ENCODE results near the gene SSBP2.

Gene SSBP2

GRCh38 chr5:81397176-81397575 is 353.7 kb downstream of the SSBP2 start:
- TF ChIP-seq CTCF (IDR thresholded peaks at IDR 0.05; ENCODE audit: extremely low read depth, insufficient read depth, missing control alignments), result no peak
- in situ Hi-C loops (cut with MboI; ENCODE audit: low pct_unique_long_range_greater_than_20kb, low sequenced_read_pairs, unreplicated experiment), result no loop called here
- DNase-seq (ENCODE audit: low spot score), result no peak

DNA sequence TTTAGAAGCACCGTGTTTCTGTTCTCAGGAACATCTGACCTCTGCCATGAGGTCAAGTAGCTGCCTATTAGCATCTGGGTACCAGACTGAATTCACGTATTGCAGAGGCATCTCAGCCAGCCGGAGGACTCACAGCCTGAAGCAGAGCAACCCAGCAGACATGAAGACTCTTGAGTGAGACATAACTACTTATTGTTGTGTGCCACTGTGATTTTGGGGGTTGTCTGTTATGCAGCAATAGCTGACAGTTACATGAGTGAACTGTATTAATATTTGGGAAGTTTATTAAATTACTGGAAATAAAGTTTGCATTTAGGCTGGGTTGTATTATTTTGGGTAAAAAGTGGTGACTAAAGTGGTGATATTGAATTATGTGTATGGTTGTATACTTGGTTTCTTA is 355.6 kb downstream of the SSBP2 start:
- no peak for DNase-seq (ENCODE audit: low spot score)
- in situ Hi-C loops (cut with MboI; ENCODE audit: low pct_unique_long_range_greater_than_20kb, low sequenced_read_pairs, unreplicated experiment), result no loop called here
- TF ChIP-seq CTCF (IDR thresholded peaks at IDR 0.05; ENCODE audit: extremely low read depth, insufficient read depth, missing control alignments), result no peak

DNA sequence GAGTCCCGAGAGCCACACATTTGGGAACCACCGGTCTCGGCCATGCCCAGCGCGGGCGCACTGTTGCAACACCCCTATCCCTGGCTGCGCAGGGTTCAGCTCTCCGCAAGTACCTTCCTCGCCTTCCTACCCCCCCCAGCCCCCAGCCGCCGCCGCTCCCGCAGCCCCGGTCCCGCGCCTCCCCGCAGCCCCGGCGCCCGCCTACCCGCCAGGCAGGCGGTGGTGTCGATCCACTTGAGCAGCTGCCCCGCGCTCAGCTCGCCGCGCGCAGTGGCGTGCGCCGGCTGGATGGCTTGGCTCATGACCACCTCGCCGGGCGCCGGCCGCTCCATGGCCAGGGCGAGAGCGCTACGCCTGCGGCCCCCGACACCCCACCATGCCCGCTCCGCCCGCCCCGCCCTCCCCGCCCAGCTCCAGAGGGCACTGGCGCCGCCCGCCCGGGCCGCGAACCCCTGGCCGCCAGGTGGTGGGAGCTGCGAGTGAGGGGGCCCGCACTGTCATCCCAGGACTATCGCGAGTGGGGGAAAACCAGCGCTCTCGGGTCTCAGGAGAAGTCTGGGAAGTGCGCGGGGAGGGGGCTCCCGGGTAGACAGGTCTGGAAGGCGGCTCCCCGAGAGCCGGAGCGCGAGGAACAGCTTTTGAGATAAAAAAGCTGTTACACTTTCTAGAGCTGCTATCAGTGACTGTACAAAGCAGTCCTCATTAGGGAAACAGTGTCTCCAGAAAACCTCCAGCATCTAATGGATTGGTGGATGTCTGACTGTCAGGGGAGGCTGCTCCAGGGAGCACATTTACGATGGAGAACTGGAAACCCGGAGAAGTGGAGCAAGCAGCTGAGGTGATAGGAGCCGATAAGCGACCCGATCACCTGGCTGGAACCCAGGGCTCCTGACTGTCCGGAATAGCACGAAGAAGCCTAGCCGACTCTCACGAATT is 356.8 kb downstream of the SSBP2 start, which contains the start of gene ACOT12:
Gene ACOT12, minus strand, starts transcription at position 352 of the 936 bp plus-strand sequence. Its CDS starts 20 bp downstream, at position 332.
- TF ChIP-seq CTCF (IDR thresholded peaks at IDR 0.05; ENCODE audit: extremely low read depth, insufficient read depth, missing control alignments), result no peak
- in situ Hi-C loops (cut with MboI; ENCODE audit: low pct_unique_long_range_greater_than_20kb, low sequenced_read_pairs, unreplicated experiment), result no loop called here
- no peak for DNase-seq (ENCODE audit: low spot score)

DNA sequence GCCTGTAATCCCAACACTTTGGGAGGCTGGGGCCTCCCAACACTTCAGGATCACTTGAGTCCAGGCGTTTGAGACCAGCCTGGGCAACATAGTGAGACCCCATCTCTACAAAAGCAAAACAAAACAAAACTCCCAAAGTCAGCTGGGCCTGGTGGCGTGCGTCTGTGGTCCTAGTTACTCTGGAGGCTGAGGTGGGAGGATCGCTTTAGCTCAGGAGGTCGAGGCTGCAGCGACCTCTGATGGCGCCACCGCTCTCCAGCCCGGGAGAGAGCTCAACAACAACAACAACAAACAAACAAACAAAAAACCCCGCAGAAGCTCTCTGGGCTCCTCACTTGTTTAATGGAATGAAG is 357.5 kb downstream of the SSBP2 start:
- DNase-seq (ENCODE audit: low spot score), result no peak
- in situ Hi-C loops (cut with MboI; ENCODE audit: low pct_unique_long_range_greater_than_20kb, low sequenced_read_pairs, unreplicated experiment), result no loop called here
- TF ChIP-seq CTCF (IDR thresholded peaks at IDR 0.05; ENCODE audit: extremely low read depth, insufficient read depth, missing control alignments), result no peak

DNA sequence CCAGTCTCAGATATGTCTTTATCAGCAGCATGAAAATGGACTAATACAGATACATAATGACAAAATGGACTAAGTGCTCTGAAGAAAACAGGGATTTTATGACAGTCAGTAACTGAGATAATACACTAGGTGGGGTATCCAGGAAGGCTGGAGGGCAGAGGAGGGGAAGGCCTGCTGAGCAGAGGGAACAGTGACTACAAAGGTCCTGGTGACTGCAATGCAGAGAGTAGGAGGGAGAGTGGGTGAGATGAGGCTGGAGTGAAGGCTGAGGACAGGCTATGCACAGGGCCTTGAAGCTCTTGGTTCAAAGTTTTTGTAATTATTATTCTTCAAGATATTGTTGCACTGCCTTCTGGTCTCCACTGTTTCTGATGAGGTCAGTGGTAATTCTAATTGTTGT is 361.9 kb downstream of the SSBP2 start:
- in situ Hi-C loops (cut with MboI; ENCODE audit: low pct_unique_long_range_greater_than_20kb, low sequenced_read_pairs, unreplicated experiment), result no loop called here
- TF ChIP-seq CTCF (IDR thresholded peaks at IDR 0.05; ENCODE audit: extremely low read depth, insufficient read depth, missing control alignments), result no peak
- no peak for DNase-seq (ENCODE audit: low spot score)

GRCh38 chr5:81388169-81388568 is 362.7 kb downstream of the SSBP2 start:
- in situ Hi-C loops (cut with MboI; ENCODE audit: low pct_unique_long_range_greater_than_20kb, low sequenced_read_pairs, unreplicated experiment), result no loop called here
- no peak for TF ChIP-seq CTCF (IDR thresholded peaks at IDR 0.05; ENCODE audit: extremely low read depth, insufficient read depth, missing control alignments)
- no peak for DNase-seq (ENCODE audit: low spot score)
